Anterior cingulate cortex (tissue), 58 donors: ENCODE data around the gene CSF3.

Experiments
- DNase-seq, 58 donors: peaks; one replicate each; lab custom pipeline; 2025; lab: John Stamatoyannopoulos, UW

Gene CSF3

DNA sequence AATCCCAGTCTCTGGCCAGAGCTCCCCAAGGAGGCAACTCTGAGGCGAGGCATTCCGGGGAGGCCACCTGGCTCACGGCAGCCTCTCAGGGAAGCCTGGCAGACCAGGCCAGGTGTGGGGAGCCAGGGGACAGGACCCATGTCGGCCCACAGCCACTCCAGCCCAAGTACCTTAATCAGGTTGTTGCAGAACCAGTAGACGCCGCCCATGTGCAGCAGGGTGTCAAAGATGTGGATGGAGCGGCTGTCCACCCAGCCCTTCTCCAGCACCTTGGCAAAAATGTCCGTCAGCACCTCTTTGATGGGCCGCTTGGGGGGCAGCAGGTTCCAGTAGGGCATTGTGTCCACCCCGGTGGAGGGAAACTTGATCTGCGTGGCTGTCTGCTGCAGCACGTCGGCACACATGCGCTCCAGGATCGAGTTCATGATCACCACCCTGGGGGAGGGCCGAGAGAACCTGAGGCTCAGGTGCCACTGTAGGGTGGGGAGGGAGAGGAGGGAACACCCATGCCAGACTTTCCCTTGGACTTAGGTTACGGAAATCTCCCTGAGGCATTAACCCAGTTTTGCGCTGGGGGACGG is 7.8 kb downstream of the CSF3 start:
- no peak for DNase-seq

DNA sequence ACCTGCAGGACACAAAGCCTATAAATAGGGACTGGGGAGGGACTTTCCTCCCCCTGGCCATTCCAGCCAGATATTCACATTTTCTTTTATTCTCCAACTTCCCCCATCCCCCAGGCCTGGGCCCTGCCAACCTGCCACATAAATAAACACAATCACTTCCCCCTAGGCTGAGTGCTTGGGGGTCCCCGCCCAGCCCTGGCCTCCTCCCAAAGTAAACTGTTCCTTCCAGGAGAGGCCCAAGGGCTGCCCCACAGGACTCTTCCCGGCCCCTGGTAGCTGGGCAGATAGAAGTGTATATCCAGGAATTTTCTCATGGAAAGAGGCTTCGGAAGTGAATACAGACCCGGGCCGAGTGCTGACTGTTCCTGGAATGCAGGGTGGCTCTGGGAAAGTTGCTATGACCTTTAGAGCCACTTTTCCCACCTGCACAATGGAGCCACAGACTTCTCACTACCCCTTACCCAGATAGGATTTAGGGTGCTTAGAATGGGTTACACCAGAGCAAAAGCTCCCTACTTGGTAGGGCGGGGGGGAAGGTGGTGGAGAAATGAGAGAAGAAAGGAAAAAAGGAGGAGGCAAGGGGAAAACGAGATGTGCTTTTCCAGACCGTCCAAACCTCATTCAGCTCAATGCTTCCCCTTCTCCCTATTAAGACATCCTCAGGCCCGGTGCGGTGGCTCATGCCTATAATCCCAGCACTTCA is 8.5 kb downstream of the CSF3 start:
- DNase-seq: no peak

DNA sequence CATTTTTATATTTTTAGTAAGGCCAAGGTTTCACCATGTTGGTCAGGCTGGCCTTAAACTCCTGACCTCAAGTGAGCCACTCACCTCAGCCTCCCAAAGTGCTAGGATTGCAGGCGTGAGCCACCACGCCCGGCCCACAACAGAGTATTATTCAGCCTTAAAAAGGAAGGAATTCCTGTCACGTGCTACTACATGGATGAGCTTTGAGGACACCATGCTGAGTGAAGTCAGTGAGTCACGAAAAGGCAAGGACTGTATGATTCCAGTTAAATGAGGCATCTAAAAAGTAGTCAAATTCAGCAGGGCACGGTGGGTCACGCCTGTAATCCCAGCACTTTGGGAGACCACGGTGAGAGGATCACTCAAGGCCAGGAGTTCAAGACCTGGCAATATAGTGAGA is 9.7 kb downstream of the CSF3 start:
- DNase-seq: no peak

DNA sequence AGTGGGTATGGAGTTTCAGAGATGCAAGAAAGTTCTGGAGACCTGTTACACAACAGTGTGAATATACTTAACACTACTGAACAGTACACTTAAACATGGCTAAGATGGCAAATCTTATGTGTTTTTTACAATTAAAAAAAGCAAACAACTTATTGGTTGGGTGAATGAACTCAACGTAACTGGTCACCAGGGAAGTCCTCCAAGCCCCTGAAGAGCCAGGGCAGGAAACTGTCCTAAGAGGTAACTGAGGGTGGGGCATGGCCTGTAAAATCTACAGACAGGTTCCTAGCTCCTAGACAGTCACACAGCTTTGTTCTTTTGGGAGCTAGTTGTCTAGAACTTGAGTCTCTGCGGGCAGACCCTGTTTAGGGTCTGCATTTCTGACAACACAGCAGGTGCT is 10.3 kb downstream of the CSF3 start:
- DNase-seq: no peak

DNA sequence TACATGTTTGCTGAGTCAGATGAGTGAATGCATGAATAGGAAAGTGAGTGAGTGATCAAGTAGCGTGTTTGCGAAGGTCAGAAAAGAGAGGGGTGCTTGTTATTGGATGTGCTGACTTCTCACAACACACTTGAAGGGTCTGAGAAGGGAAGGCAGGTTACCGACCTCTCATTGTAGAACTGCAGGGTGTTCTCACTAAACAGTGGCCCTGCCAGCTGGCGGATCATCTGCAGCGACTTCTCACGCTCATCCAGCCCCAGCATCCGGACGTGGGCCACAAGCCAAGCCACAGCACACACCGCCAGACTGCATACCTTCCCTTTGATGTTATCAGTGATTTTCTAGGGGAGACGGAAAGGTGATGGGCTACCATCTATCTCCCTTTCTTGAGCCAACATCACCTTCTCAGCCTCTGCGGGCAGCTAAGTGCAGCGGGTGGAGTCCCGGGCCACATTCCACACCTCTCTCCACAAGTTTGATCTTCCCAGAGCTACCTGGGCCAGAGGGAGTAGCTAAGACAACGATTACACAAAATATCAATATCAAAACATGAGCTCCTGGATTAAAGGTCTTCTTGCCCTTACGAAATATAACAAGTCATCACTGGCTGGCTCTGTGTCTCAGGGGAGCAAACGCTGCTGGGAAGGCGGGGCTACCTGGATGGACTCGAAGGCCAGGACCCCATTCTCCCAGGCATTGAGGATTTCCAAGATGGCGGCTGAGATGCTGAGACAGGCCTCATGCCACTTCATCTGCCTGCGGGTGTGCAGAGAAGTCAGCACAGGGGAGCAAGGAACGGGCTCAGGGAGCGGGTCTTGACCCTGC is 11.0 kb downstream of the CSF3 start:
- no peak for DNase-seq

DNA sequence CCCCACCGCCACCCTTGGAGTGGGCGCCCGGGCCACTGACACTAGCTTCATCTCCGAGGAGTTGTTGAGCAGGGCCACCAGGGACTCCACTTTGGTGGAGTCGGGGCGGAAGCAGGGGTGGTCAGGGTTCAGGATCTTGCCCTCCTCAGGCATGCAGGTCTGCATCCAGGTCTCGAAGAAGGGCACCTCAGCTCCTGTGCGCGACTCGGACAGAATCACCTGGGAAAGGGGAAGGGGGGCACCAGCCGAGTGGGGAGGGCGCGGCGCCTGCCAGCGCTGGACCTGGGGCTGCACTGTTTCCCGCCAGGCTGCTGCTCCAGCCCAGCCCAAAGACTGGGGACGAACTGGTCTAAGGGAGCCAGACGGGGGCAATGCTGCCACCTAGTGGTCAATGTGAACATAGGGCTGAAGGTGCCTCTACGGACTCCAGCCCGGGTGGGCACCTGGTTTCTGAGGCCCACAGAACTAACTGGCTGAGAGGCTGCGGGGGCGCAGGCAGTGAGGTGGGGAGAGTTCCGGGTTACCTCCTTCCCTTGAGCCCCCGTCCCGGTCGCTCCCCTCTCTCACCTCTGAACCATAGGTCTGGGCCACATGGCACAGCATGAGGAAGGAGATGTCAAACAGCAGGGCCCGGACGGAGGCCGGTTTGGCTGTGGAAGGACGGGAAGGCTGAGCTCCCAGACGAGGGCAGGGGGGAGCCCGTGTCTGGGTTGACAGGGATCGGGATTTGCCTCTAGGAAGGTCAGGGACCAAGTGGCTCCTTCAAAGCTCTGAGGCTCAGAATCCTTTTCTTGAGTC is 11.8 kb downstream of the CSF3 start:
- peak in 52 of 58 donors; percentile 11 to 78 (median 36) for DNase-seq

DNA sequence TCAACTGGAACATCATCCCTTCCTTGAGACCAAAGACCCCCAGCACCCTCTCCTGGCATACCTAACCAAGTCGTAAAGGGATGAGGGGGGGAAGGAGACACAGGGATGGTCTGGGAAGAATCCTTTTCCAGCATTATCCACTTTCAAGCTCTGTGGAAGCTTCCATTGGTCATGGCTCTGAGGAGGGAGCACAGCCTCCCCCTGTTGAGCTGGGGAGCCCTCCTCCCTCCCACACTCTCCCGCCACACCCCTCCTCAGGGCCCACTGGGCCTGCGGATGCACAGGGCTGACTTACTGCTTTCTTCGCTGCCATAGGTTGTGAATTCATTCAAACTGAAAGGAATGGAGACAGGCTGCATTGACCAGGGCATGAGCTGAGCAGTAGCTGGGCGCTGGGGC is 12.4 kb downstream of the CSF3 start:
- no peak for DNase-seq

DNA sequence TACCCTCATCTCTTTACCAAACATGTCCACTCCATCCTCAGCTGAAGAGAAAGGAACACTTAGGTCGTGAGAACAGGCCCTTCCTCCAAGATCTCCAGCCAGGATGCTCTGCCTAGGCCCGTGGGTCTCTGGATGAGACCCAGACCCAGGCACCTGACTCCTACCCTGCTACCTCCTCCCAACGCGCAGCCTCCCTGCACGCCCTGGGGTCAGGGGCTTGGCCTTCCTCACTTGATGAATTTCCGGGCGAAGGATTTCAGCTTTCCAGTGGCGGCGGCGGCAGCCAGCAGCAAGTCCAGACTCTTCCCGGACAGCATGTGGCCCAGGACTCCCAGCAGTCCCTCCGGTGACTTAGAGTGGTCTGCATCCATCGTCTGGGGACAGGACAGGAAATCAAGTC is 13.4 kb downstream of the CSF3 start:
- no peak for DNase-seq

DNA sequence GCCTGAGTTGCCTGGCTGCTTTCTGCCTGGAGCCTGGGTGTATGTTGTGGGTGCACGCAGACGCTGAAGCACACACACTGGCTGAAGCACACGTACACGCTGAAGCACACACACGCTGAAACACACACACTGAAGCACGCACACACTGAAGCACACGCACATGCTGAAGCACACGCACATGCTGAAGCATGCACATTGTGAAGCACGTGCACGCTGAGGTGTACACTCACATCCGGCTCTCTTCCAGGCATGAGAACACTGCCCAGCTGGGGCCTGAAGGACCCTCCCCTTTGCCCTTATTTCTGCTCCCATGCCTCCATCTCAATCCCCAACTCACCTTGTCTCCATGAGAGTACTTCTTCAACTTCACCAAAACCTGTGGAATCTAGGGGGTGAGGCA is 16.5 kb downstream of the CSF3 start:
- no peak for DNase-seq

DNA sequence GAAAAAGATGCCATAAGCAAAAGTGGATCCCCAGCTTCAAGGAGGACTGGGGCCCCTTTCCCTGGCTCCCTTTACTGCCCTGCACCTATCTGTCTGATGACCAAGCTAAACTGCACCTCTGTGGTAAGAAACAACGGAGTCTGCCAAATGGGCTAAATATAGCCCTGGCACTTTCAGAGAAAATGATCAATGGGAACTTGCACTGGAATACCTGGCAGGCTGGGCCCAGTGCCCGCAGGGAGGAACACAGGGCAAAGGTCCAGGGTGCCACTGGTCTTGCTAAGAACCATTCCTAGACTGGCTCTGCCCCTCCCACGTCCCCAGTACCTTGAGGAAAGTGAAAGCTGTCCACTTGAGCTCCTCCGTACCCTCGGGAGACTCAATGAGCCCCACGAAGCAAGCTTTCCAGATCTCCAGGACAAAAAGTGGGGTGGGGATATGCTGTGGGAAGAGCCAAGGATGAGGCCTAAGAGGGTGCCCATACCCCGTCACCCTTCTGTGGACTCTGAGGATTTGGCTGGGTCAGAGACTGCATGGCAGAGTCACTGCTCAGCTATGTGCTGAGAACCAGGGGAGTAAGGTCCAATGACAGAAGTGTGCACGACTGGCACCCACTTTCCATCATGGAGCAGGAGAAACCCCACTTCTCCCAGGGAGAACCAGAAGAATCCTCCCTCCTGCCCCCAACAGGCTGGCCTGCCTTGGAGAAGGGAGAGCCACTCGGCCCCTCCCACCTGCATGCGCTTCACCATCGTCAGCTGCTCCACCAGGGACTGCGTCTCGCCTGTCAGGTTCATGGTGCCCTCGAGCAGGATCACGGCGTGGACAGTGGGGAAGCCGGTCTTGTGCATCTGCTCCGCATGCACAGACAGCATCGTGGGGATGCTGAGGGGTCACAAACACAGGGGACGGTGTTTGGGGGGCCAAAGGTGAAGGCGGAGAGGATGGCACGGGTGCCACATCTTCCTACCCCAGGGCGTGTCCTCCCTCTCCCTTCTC is 17.4 kb downstream of the CSF3 start:
- no peak for DNase-seq

DNA sequence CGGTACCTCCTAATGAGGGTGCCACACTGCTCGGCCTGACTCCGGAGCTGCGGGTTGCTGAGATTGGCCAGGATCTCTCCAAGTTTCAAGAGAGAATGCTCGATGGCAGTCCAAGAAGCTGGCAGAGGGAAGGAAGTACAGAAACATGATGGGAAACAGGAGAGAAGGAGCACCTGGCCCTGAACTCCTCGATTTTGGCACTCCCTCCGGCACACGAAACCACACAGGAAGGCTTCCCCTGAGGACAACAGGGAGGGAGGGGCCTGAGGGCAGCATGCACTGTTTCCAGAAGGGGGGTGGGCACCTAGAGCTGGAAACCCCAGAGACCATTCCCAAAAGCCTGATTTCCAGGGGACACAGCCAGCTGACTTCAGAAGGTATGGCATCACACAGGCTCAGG is 18.1 kb downstream of the CSF3 start:
- DNase-seq: no peak

DNA sequence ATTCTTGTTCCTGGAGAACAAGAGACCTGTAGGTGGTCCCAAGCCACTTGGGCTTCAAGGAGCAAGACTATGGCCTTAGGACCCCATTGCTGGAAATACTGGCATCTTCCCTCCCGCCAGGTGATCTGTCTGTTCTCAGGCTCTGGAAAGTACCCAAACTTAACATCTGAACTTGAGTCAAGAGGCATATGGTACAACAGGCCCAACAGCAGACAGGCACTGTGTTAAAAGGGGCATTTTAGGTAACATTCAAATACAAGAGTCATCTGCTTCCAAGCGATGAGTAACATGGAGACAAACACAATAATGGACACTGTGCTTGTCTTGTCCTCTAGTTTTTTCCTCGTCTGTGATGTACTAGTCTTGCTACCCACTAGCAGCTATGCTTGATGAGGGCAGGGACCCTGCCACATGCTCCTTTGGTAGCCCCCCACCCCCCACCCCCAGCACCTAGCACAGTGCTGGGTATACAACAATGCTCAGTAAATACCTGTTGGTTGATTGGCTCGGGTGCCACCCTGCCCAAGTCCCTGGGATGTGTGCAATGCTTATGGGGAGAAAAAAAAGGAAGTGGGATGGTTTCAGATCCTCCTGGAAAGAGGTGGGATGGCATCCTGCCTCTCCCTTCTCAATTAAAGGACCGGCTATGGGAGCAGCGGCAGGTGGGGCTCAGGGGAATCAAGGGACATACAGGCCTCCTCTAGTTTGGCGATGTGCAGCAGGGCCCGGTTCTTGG is 19.4 kb downstream of the CSF3 start:
- DNase-seq: no peak

DNA sequence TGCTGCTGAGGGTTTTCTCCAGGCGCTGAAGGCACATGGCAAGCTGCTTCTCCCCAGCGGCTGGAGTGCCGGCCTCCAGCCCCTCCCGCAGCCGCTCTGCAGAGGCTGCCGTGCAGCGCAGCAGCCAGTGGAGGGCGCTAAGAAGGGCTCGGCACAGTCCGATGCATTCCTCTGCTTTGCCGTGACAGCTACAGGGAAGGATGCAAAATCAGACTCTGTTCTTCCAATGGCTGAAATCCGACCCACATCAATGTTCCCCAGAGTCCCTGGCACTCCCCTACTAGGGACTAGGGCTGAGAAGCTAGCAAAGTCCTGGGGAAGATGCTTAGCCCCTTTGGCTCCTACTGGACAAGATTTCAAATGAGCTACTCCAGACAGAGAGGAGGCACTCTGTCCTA is 19.9 kb downstream of the CSF3 start:
- DNase-seq: peak in 37 of 58 donors; percentile 8 to 79 (median 33)

DNA sequence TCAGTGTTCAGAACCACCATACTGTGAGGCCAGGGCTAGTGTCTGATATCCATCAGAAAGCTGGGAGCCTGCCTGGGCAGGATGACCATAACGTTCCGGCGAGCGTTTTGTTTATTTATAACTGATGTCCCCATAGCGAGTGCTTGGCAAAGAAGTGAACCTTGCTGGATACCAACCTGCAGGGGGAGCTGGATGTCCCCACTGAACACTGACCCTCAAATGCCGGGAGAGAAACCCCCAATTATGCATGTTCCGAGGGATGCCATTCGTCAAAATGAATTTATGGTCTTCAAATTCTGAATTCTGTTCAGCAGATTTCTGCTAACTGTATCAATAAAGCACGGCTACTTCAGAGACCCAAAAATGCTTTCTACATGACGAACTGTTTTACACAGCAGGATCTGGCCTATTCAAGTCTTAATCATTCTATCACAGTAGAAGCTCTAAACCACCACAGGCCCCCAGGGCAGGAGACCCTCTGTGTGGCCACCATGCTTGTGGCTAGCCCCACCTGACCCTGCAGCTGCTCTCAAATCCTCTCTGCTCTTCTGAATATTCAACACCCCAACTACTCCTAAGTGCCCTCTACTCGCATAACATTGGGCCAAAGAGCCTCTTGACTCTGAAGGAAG is 23.8 kb downstream of the CSF3 start:
- peak in 15 of 58 donors; percentile 10 to 47 (median 20) for DNase-seq

DNA sequence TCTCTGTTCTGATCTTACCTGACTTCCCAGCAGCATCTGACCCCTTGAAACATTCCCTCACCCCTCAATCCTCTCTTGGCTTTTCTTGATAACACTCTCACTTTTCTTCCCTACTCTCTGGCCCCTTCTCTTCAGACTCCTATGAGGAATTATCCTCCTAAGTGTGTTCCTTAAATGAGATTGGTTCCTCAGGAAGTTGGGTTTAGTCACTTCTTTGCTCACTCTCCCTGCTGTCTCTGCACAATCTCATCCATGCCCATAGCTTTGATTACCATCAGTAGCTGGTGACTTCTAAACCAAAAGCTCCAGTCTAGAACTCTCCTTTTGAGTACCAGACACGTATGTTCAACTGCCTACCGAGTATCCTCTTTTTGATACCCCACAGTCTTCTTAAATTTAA is 26.0 kb downstream of the CSF3 start:
- no peak for DNase-seq

DNA sequence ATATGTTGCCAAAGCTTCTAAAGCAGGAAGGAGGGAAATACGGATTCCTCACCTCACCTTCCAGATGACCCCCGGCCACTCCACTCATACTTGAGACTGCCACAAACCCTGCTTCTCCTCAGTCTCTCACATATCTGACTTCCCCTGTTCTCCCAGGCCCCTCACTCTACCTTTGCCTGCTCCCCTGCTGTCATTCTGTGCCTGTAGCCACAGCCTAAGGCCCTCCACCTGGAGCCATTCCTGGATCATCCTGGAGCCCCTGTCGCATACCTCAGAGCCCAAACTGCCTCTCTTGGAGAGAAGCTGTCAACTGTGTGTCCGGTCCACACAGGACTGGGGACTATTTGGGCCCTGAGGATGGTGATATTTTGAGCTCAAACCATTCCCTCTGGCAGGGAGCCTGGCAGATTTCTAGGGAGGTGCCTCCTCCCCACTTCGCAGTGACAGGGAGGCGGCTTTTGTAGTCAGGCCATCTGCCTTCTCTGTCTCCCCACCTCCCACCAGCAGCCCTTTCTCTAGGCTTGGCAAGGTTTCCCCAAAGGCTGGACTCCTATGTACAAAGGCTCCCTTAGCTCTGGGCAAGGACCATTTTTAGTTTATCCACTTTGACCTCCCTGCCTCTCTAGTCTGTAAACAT is 41.3 kb downstream of the CSF3 start:
- peak in 22 of 58 donors; percentile 15 to 77 (median 42) for DNase-seq

DNA sequence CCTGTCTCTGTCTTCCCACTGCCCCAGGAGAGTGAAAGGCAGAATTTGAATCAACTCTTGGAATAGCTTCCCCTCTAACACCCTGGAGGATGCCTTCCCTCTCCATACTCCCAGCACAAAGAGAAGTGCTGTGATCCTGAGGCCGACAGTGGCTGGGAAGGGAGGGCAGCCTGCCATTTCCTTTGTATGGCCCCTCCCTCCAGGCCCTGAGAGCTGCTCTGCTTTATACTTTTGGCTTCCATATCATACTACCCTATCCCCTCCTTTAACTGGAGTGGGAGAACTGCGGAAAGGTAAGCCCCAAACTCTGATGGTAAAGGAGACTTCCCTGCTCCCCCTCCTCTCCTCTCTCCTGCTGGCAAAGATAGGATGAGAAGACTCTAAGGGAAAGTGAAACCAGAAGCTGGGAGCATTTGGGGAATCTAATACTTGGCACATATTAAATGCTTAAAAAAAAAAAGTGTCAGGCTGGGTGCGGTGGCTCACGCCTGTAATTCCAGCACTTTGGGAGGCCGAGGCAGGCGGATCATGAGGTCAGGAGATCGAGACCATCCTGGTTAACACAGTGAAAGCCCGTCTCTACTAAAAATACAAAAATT is 43.0 kb downstream of the CSF3 start:
- DNase-seq: no peak
